Mucosa of descending colon (tissue), 3 donors: ENCODE results near the gene POU2F1. TPM values are rescaled to one million over a fixed set of nuclear protein-coding genes. Genes with fewer than 3 reads are reported as not detected.

Experiments used
- ATAC-seq: fragments of 200-7000 bp; cut with Tn5 transposase; one replicate; pipeline ENCODE4 v1.9.1; 2020; ENCODE audit warnings: mild to moderate bottlenecking, moderate library complexity
- DNase-seq, 3 donors: peaks; one replicate each; pipeline ENCODE4 v3.0.0-alpha.2; 2020
- H3K36me3 ChIP-seq: fragments of 200-600 bp; one replicate; pipeline ENCODE4 v1.8.0; 2021; ENCODE audit warnings: low read depth, mild to moderate bottlenecking
- H3K4me1 ChIP-seq: fragments of 200-600 bp; one replicate; pipeline ENCODE4 v1.8.0; 2021; ENCODE audit warnings: low read depth, mild to moderate bottlenecking
- H3K4me3 ChIP-seq: fragments of 200-600 bp; one replicate; pipeline ENCODE4 v1.8.0; 2021; ENCODE audit warnings: mild to moderate bottlenecking
- H3K9me3 ChIP-seq: fragments of 200-600 bp; one replicate; pipeline ENCODE4 v1.8.0; 2021; ENCODE audit warnings: mild to moderate bottlenecking
- intact Hi-C, 2 donors: fragments of 100-400 bp; cut with DNase I in 1 of 2; cut with micrococcal nuclease in 1 of 2; formaldehyde crosslinking; loops; one replicate each; pipeline versions ENCODE4 v1.11.0 to v1.11.1; 2022; cut with DNase I, micrococcal nuclease
- total RNA-seq, 3 donors: library from RNA; stranded (reverse); fragmentation: NEBNext Ultra II Directional in 2 of 3; extraction: Animal tissue kit (Norgen Biotek cat#: 25700) in 2 of 3; gene quantifications; one replicate each; pipeline versions ENCODE4 v1.2.1 to v1.2.4, GENCODE V29; 2021 to 2023
- TF ChIP-seq, protein P1 (sequence below): fragments of 200-600 bp; IDR thresholded peaks from one replicate; pipeline ENCODE4 v1.8.0; 2022; ENCODE audit warnings: antibody characterized with exemption, mild to moderate bottlenecking
- donor health status: DM: no; HTN: no; CAD: no; lungs with moderate emphysema.
- donor health status: DM: no; HTN: no; CAD: no.
- donor health status: DM: no; HTN: yes; CAD: no.

Gene POU2F1
- total RNA-seq, 3 donors from 2014 or later: 16.9 to 18.5 (median 18.0) TPM

DNA sequence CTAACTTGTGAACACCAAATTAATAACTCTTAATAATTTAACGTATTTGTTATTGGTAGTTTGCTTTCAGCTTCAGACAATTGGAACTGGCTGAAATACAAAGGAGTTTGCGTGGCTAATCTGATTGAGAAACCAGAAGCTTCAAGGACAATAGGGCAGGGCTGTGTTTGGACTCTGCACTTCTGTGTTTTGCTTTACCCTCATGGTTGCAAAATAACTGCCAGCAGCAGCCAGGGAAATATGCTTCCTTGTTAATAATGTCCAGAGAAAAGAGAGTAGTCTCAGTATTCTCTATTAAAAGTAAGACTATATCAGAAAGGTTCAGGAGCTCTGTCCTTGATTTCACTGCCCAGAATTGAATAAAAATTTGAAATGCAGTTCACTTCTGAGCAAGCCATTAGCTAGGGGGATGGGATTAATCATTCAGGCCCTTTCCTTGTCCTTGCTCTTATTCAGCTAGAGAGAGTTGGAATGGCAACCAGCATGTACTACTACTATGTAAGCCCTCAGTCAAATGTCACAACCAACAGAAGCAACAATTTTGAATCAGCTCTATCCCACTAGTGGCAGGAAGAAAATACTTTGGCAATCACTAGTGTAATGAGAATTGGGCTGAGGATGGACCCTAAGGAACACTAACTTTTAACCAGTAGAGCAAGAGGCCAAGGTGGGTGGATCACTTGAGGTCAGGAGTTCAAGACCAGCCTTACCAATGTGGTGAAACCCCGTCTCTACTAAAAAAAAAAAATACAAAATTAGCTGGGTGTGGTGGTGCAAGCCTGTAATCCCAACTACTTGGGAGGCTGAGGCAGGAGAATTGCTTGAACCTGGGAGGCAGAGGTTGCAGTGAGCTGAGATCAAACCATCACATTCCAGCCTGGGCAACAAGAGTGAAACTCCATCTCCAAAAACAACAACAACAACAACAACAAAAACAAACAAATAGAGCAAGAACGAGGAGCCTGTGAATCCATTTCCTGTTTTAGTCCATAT is 76.8 kb downstream of the POU2F1 start:
- DNase-seq (peak in 2 of 3 donors; percentile 26 to 71), ATAC-seq (peak; percentile 98)
- TF ChIP-seq, protein P1, sequence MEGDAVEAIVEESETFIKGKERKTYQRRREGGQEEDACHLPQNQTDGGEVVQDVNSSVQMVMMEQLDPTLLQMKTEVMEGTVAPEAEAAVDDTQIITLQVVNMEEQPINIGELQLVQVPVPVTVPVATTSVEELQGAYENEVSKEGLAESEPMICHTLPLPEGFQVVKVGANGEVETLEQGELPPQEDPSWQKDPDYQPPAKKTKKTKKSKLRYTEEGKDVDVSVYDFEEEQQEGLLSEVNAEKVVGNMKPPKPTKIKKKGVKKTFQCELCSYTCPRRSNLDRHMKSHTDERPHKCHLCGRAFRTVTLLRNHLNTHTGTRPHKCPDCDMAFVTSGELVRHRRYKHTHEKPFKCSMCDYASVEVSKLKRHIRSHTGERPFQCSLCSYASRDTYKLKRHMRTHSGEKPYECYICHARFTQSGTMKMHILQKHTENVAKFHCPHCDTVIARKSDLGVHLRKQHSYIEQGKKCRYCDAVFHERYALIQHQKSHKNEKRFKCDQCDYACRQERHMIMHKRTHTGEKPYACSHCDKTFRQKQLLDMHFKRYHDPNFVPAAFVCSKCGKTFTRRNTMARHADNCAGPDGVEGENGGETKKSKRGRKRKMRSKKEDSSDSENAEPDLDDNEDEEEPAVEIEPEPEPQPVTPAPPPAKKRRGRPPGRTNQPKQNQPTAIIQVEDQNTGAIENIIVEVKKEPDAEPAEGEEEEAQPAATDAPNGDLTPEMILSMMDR: no peak
- no peaks in the 10 kb centered on the region for H3K36me3 ChIP-seq
- intact Hi-C loops: no loop called here
- no peak overlapping the region for H3K4me3 ChIP-seq
- peaks cover 9% of the 10 kb centered on the region for H3K4me1 ChIP-seq
- H3K9me3 ChIP-seq: no peaks in the 10 kb centered on the region

GRCh38 chr1:167298325-167298724 is 77.6 kb downstream of the POU2F1 start:
- ATAC-seq (no peak), DNase-seq (no peak)
- H3K9me3 ChIP-seq: no peaks in the 10 kb centered on the region
- H3K4me3 ChIP-seq: no peak overlapping the region
- H3K36me3 ChIP-seq: no peaks in the 10 kb centered on the region
- TF ChIP-seq, protein P1: no peak
- H3K4me1 ChIP-seq: peaks cover 9% of the 10 kb centered on the region
- intact Hi-C loops: no loop called here

DNA sequence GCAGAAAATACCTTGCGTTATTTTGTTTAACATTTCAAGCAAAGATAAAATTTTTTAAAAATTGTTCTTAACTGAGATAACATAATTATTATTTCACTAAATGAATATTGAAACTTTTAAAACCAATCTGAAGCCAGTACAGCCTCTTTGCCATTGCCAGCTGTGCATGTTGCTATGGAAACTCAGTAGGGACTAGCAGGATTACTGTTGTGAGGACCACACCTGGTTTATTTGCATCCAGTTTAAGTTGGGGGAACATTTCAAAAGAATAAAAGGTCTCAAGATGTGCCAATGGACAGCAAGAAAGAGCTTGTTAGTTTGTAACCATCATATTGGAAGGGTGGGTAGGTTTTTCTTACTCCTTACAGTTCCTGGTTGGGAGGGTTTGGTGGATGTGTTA is 80.7 kb downstream of the POU2F1 start:
- ATAC-seq: no peak
- H3K36me3 ChIP-seq: no peaks in the 10 kb centered on the region
- no peak overlapping the region for H3K4me3 ChIP-seq
- TF ChIP-seq, protein P1: no peak
- intact Hi-C loops: no loop called here
- DNase-seq: no peak
- H3K4me1 ChIP-seq: peaks cover 9% of the 10 kb centered on the region
- H3K9me3 ChIP-seq: no peaks in the 10 kb centered on the region

GRCh38 chr1:167304165-167304564 is 83.5 kb downstream of the POU2F1 start:
- Histone ChIP-seq H3K4me3 (no peak overlapping the region), H3K4me1 (no peaks in the 10 kb centered on the region), H3K36me3 (no peaks in the 10 kb centered on the region), H3K9me3 (no peaks in the 10 kb centered on the region)
- TF ChIP-seq, protein P1: no peak
- ATAC-seq: no peak
- no peak for DNase-seq
- intact Hi-C loops: no loop called here

GRCh38 chr1:167305059-167305705 is 84.5 kb downstream of the POU2F1 start:
- Histone ChIP-seq H3K4me1 (no peaks in the 10 kb centered on the region), H3K4me3 (no peak overlapping the region), H3K36me3 (no peaks in the 10 kb centered on the region), H3K9me3 (no peaks in the 10 kb centered on the region)
- TF ChIP-seq, protein P1: no peak
- intact Hi-C loops: no loop called here
- ATAC-seq (peak; percentile 30), DNase-seq (peak in 1 of 3 donors; percentile 29)
